H1 (cell line): Measurements from ENCODE around the gene TRPV2. TPM values are rescaled to one million over a fixed set of nuclear protein-coding genes. Genes with fewer than 3 reads are reported as not detected.
"Not testable (repeated sequence)": the region's sequence is repeated elsewhere in the genome, so short reads cannot be mapped to it uniquely, and the experiment has no call there.

Source experiments
- CTCF ChIA-PET: fragments of 300-600 bp; sonication (Branson Sonifier 250); formaldehyde crosslinking; loops from one replicate; lab custom pipeline; 2021; ENCODE audit not compliant: partially characterized antibody; lab: Charles Lee
- POLR2A ChIA-PET: fragments of 300-600 bp; sonication (Branson Sonifier 250); formaldehyde crosslinking; loops from one replicate; lab custom pipeline; 2021; ENCODE audit warnings: inconsistent platforms; ENCODE audit not compliant: partially characterized antibody; lab: Charles Lee
- DNase-seq, 2 experiments: peaks; one replicate each; pipeline versions ENCODE4 v3.0.0 to v3.0.0-alpha.2; 2010 to 2022; ENCODE audit warnings: low spot score in 2 of 2, low read depth in 1 of 2, mixed read lengths in 1 of 2
- FAIRE-seq: peaks from 2 replicates; lab custom pipeline; 2011; peaks lifted over from hg19 to GRCh38; lab: Jason Lieb, UNC
- H2AFZ ChIP-seq: 2 replicates; pipeline ENCODE4 v1.8.1; 2012; ENCODE audit warnings: low read length, inconsistent platforms
- H2AK5ac ChIP-seq: 2 replicates; pipeline ENCODE4 v1.6.1; 2013; ENCODE audit warnings: low read depth, low read length
- H2BK120ac ChIP-seq: replicated peaks from 2 replicates; pipeline ENCODE3; 2013; ENCODE audit warnings: low read depth, low read length, inconsistent platforms
- H2BK12ac ChIP-seq: 2 replicates; pipeline ENCODE4 v1.6.1; 2013; ENCODE audit warnings: low read depth, low read length
- H2BK15ac ChIP-seq: 2 replicates; pipeline ENCODE4 v1.6.1; 2013; ENCODE audit warnings: low read length
- H2BK20ac ChIP-seq: 2 replicates; pipeline ENCODE4 v1.6.1; 2013; ENCODE audit warnings: low read length
- H2BK5ac ChIP-seq: 2 replicates; pipeline ENCODE4 v1.6.1; 2013; ENCODE audit warnings: low read depth, low read length
- H3K14ac ChIP-seq: 2 replicates; pipeline ENCODE4 v1.6.1; 2013; ENCODE audit warnings: inconsistent platforms; ENCODE audit not compliant: insufficient read length
- H3K18ac ChIP-seq: 2 replicates; pipeline ENCODE4 v1.6.1; 2013; ENCODE audit warnings: low read length; ENCODE audit errors: extremely low read depth
- H3K23ac ChIP-seq: 2 replicates; pipeline ENCODE4 v1.6.1; 2013; ENCODE audit warnings: inconsistent platforms; ENCODE audit not compliant: insufficient read length
- H3K23me2 ChIP-seq: 2 replicates; pipeline ENCODE4 v1.6.1; 2013; ENCODE audit warnings: low read depth, low read length
- H3K27ac ChIP-seq: 2 replicates; pipeline ENCODE4 v1.6.1; 2011; ENCODE audit warnings: low read depth, low read length, inconsistent platforms
- H3K27me3 ChIP-seq, 4 experiments: replicated peaks in 1 of 4; 1 replicate in 1 of 4; 2 replicates in 3 of 4; pipeline versions ENCODE4 v1.6.1 to v1.8.1; 2011 to 2013; ENCODE audit warnings: low read length in 3 of 4, mild to moderate bottlenecking in 3 of 4, inconsistent platforms in 2 of 4, mixed read lengths in 2 of 4, moderate library complexity in 1 of 4; ENCODE audit not compliant: control insufficient read depth in 3 of 4, insufficient read depth in 3 of 4; ENCODE audit errors: extremely low read depth in 1 of 4
- H3K36me3 ChIP-seq, 4 experiments: 2 replicates each; pipeline versions ENCODE4 v1.6.1 to v1.8.1; 2011 to 2013; ENCODE audit warnings: mild to moderate bottlenecking in 4 of 4, low read length in 3 of 4, moderate library complexity in 2 of 4, control low read depth in 1 of 4, inconsistent platforms in 1 of 4; ENCODE audit not compliant: insufficient read depth in 4 of 4, control insufficient read depth in 2 of 4
- H3K4ac ChIP-seq: replicated peaks from 2 replicates; pipeline ENCODE3; 2013; ENCODE audit warnings: low read length, low read depth, mixed read lengths, inconsistent platforms; ENCODE audit not compliant: insufficient read length
- H3K4me1 ChIP-seq, 4 experiments: replicated peaks in 1 of 4; 1 replicate in 1 of 4; 2 replicates in 3 of 4; pipeline versions ENCODE4 v1.6.1 to v1.8.1; 2011 to 2013; ENCODE audit warnings: low read length in 3 of 4, inconsistent platforms in 2 of 4, mixed read lengths in 1 of 4; ENCODE audit not compliant: insufficient read depth in 4 of 4, control insufficient read depth in 3 of 4
- H3K4me2 ChIP-seq, 2 experiments: 2 replicates each; pipeline versions ENCODE4 v1.6.1 to v1.8.1; 2011 to 2013; ENCODE audit warnings: low read depth in 2 of 2, low read length in 2 of 2, control low read depth in 1 of 2, inconsistent platforms in 1 of 2, mild to moderate bottlenecking in 1 of 2; ENCODE audit not compliant: insufficient read depth in 1 of 2
- H3K4me3 ChIP-seq, 4 experiments: fragments of 200-600, 300-600 bp in 1 of 4; sonication (generic), shearing (Covaris generic), sonication (Bioruptor Twin) in 1 of 4; 2 replicates each; pipeline versions ENCODE4 v1.5.1 to v1.8.1; 2011 to 2016; ENCODE audit warnings: low read length in 4 of 4, low read depth in 3 of 4, control low read depth in 2 of 4, inconsistent platforms in 2 of 4, mild to moderate bottlenecking in 2 of 4, mixed read lengths in 1 of 4, moderate library complexity in 1 of 4; ENCODE audit not compliant: insufficient read depth in 2 of 4; ENCODE audit errors: extremely low read depth in 1 of 4
- H3K56ac ChIP-seq: replicated peaks from 2 replicates; pipeline ENCODE3; 2013; ENCODE audit warnings: low read depth, mild to moderate bottlenecking, mixed read lengths, low read length, inconsistent platforms; ENCODE audit not compliant: insufficient read length
- H3K79me1 ChIP-seq: 2 replicates; pipeline ENCODE4 v1.6.1; 2013; ENCODE audit warnings: low read depth, low read length, control low read depth
- H3K79me2 ChIP-seq, 2 experiments: 2 replicates each; pipeline versions ENCODE4 v1.6.1 to v1.8.1; 2012 to 2013; ENCODE audit warnings: low read length in 2 of 2, mild to moderate bottlenecking in 2 of 2, inconsistent platforms in 1 of 2; ENCODE audit not compliant: insufficient read depth in 2 of 2, control insufficient read depth in 1 of 2
- H3K9ac ChIP-seq, 4 experiments: replicated peaks in 1 of 4; 1 replicate in 1 of 4; 2 replicates in 3 of 4; pipeline versions ENCODE4 v1.6.1 to v1.8.1; 2011 to 2013; ENCODE audit warnings: low read depth in 3 of 4, low read length in 3 of 4, control low read depth in 2 of 4, mild to moderate bottlenecking in 2 of 4, moderate library complexity in 2 of 4, inconsistent platforms in 1 of 4; ENCODE audit errors: extremely low read depth in 1 of 4
- H3K9me3 ChIP-seq, 2 experiments: 2 replicates each; pipeline versions ENCODE4 v1.6.1 to v1.8.1; 2012 to 2013; ENCODE audit warnings: mild to moderate bottlenecking in 2 of 2, moderate library complexity in 2 of 2, control low read depth in 1 of 2, inconsistent platforms in 1 of 2, low read depth in 1 of 2, low read length in 1 of 2, mixed read lengths in 1 of 2; ENCODE audit not compliant: insufficient read depth in 2 of 2
- H4K20me1 ChIP-seq, 2 experiments: replicated peaks in 1 of 2; 2 replicates each; pipeline versions ENCODE3 to v1.8.1; 2011 to 2013; ENCODE audit warnings: inconsistent platforms in 2 of 2, low read length in 2 of 2, mild to moderate bottlenecking in 1 of 2; ENCODE audit not compliant: insufficient read depth in 2 of 2, control insufficient read depth in 1 of 2
- H4K5ac ChIP-seq: 2 replicates; pipeline ENCODE4 v1.6.1; 2013; ENCODE audit warnings: low read length, low read depth, mixed read lengths, inconsistent platforms; ENCODE audit not compliant: insufficient read length
- H4K8ac ChIP-seq: 2 replicates; pipeline ENCODE4 v1.8.0; 2013; ENCODE audit warnings: mild to moderate bottlenecking, moderate library complexity, low read length, inconsistent platforms; ENCODE audit not compliant: insufficient read depth; ENCODE audit errors: extremely low read depth
- H4K91ac ChIP-seq: replicated peaks from 2 replicates; pipeline ENCODE3; 2013; ENCODE audit warnings: low read length, mixed read lengths, inconsistent platforms; ENCODE audit not compliant: insufficient read length
- WGBS, 2 experiments: shearing (Covaris generic) in 1 of 2; methylation state at CpG; one replicate each; pipeline versions ENCODE4 v1.1.6 to v1.1.7; 2013 to 2015; ENCODE audit warnings: low lambda C conversion rate in 2 of 2, mixed read lengths in 2 of 2, inconsistent platforms in 1 of 2, low coverage in 1 of 2, missing lambda C conversion rate in 1 of 2; ENCODE audit not compliant: insufficient replicate concordance in 2 of 2, insufficient coverage in 1 of 2, insufficient read length in 1 of 2; ENCODE audit errors: extremely low coverage in 1 of 2, missing lambda C conversion rate in 1 of 2; 5-methylcytosine and 5-hydroxymethylcytosine counted together
- polyA plus RNA-seq, 7 experiments: library from polyadenylated mRNA; depleted of rRNA in 3 of 7; stranded (reverse) in 5 of 7; unstranded in 2 of 7; fragments of >200 nt in 5 of 7; fragments of 200-250 nt in 2 of 7; gene quantifications; 1 replicate in 5 of 7; 2 replicates in 1 of 7; 4 replicates in 1 of 7; pipeline versions ENCODE4 v1.2.1 to v1.2.3, GENCODE V29; 2011 to 2013; ENCODE audit warnings: missing spikeins in 2 of 7, mixed read lengths in 2 of 7
- total RNA-seq: library from RNA; stranded (reverse); fragmentation: NEBNext Ultra II Directional; extraction: Animal tissue kit (Norgen Biotek cat#: 25700); gene quantifications from 2 replicates; pipeline ENCODE4 v1.2.1, GENCODE V29; 2021

The TRPV2 gene
- total and polyA plus RNA-seq, 2 of the 8 experiments (the other 6 are each of a cell fraction or from before 2014, with no cell fraction given): 1.7 to 2.1 TPM

- H2BK20ac ChIP-seq, H2BK5ac ChIP-seq, H3K14ac ChIP-seq, DNase-seq, H3K27me3 ChIP-seq, H3K79me1 ChIP-seq, H4K91ac ChIP-seq, H2BK12ac ChIP-seq, H3K18ac ChIP-seq, H3K79me2 ChIP-seq, H2AK5ac ChIP-seq, H3K23ac ChIP-seq, H3K4me3 ChIP-seq, H4K5ac ChIP-seq, H3K56ac ChIP-seq, H3K27ac ChIP-seq, H4K8ac ChIP-seq, FAIRE-seq, H3K9ac ChIP-seq, H3K9me3 ChIP-seq, H3K4ac ChIP-seq, H3K4me2 ChIP-seq, H2BK120ac ChIP-seq, H2BK15ac ChIP-seq, H3K4me1 ChIP-seq, H3K23me2 ChIP-seq, H2AFZ ChIP-seq: not testable (repeated sequence)
- CTCF ChIA-PET: interaction anchor here (0.6 to 36.9 kb wide), 19 partner anchors 9 to 148 kb away, joined by 3 to 941 read pairs (median 11); partner anchors contain the start of genes LRRC75A and UBB
- H3K36me3 ChIP-seq: peaks cover 0 to 21% (median 4%) of the 10 kb centered on the region in 4 experiments; a peak in 5 of 8 replicates
- WGBS, 2 experiments: 83% methylated on average over 8 of the region's 8 CpGs; no CpG with 5 or more reads in 1 of the 2 experiments
- POLR2A ChIA-PET: interaction anchor here (0.6 to 17.6 kb wide), 5 partner anchors 10 to 1335 kb away, joined by 3 to 204 read pairs (median 6); partner anchors contain the start of gene UBB
- peaks cover 0 to 25% of the 10 kb centered on the region in 2 experiments for H4K20me1 ChIP-seq
Measured at GRCh38 chr17:16452268-16452667, 36.9 kb downstream of the TRPV2 start.
